K562 (cell line): ENCODE results near the gene HRAS. TPM values are rescaled to one million over a fixed set of nuclear protein-coding genes. Genes with fewer than 3 reads are reported as not detected.

ENCODE experiments used
- ADNP ChIP-seq: fragments of 200-800 bp; sonication (Bioruptor generic); IDR thresholded peaks from 2 replicates; pipeline ENCODE4 v1.6.1; 2016; ENCODE audit warnings: missing genetic modification characterization, missing compliant biosample characterization
- E2F3 ChIP-seq: fragments of 250-450 bp; sonication (Bioruptor Pico); IDR thresholded peaks from 2 replicates; pipeline ENCODE4 v1.4.0; 2020; ENCODE audit warnings: mild to moderate bottlenecking
- EZH2 ChIP-seq: IDR thresholded peaks from 2 replicates; pipeline ENCODE4 v1.6.1; 2012; ENCODE audit warnings: low read depth, mild to moderate bottlenecking, inconsistent platforms, low read length, borderline replicate concordance
- KDM2B ChIP-seq: fragments of 250-450 bp; sonication (Bioruptor Pico); IDR thresholded peaks from 2 replicates; pipeline ENCODE4 v1.8.0; 2021; ENCODE audit warnings: mild to moderate bottlenecking, moderate library complexity
- NFATC3 ChIP-seq: fragments of 450-650 bp; IDR thresholded peaks from 2 replicates; pipeline ENCODE4 v1.6.1; 2017; ENCODE audit warnings: mild to moderate bottlenecking
- SMARCE1 ChIP-seq: fragments of 450-650 bp; IDR thresholded peaks from 2 replicates; pipeline ENCODE4 v1.7.1; 2016; ENCODE audit warnings: mild to moderate bottlenecking
- ZFP30 ChIP-seq: fragments of 250-450 bp; sonication (Bioruptor Pico); IDR thresholded peaks from 2 replicates; pipeline ENCODE4 v1.8.0; 2022; ENCODE audit warnings: moderate library complexity, mild to moderate bottlenecking, inconsistent platforms, borderline replicate concordance
- ZNF140 ChIP-seq: fragments of 250-450 bp; sonication (Bioruptor Pico); IDR thresholded peaks from 2 replicates; pipeline ENCODE4 v1.8.0; 2021; ENCODE audit warnings: moderate library complexity, mild to moderate bottlenecking, inconsistent platforms
- ZNF175 ChIP-seq: fragments of 200-800 bp; sonication (Bioruptor generic); IDR thresholded peaks from 2 replicates; pipeline ENCODE4 v1.6.1; 2016; ENCODE audit warnings: low read depth, mild to moderate bottlenecking, missing genetic modification characterization, missing compliant biosample characterization
- polyA plus RNA-seq, 8 experiments: library from polyadenylated mRNA; depleted of rRNA in 4 of 8; stranded (reverse) in 5 of 8; unstranded in 3 of 8; fragments of >200 nt; fragmentation: Nextera tagmentation in 2 of 8; fragmentation: Illumina TruSeq in 1 of 8; extraction: Ambion mirVana in 2 of 8; extraction: Trizol in 1 of 8; gene quantifications; 2 replicates each; pipeline versions ENCODE4 v1.2.1 to v1.2.3, GENCODE V29; 2011 to 2014; ENCODE audit warnings: inconsistent platforms in 1 of 8, missing spikeins in 1 of 8
- total RNA-seq, 7 experiments: library from RNA; depleted of rRNA in 6 of 7; stranded (reverse); fragments of >200 nt in 6 of 7; fragmentation: Illumina TruSeq in 2 of 7; extraction: Trizol in 2 of 7; gene quantifications; 2 replicates each; pipeline versions ENCODE4 v1.2.1 to v1.2.3, GENCODE V29; 2011 to 2021; ENCODE audit warnings: low replicate concordance in 1 of 7
- TF ChIP-seq, protein P1 (sequence below): fragments of 200-800 bp; sonication (Bioruptor generic); IDR thresholded peaks from 2 replicates; pipeline ENCODE4 v1.6.1; 2016; ENCODE audit warnings: missing genetic modification characterization, missing compliant biosample characterization
- TF ChIP-seq, protein P2 (sequence below): fragments of 200-800 bp; sonication (Bioruptor generic); IDR thresholded peaks from 2 replicates; pipeline ENCODE4 v1.6.1; 2017; ENCODE audit warnings: missing genetic modification characterization, missing compliant biosample characterization
- TF ChIP-seq, protein P3 (sequence below): fragments of 450-650 bp; IDR thresholded peaks from 2 replicates; pipeline ENCODE4 v1.6.1; 2016; ENCODE audit warnings: low read depth

Gene HRAS
- total and polyA plus RNA-seq, 9 of the 15 experiments (the other 6 are each of a cell fraction or from before 2014, with no cell fraction given), result 2.8 to 73.5 (median 29.6) TPM

DNA sequence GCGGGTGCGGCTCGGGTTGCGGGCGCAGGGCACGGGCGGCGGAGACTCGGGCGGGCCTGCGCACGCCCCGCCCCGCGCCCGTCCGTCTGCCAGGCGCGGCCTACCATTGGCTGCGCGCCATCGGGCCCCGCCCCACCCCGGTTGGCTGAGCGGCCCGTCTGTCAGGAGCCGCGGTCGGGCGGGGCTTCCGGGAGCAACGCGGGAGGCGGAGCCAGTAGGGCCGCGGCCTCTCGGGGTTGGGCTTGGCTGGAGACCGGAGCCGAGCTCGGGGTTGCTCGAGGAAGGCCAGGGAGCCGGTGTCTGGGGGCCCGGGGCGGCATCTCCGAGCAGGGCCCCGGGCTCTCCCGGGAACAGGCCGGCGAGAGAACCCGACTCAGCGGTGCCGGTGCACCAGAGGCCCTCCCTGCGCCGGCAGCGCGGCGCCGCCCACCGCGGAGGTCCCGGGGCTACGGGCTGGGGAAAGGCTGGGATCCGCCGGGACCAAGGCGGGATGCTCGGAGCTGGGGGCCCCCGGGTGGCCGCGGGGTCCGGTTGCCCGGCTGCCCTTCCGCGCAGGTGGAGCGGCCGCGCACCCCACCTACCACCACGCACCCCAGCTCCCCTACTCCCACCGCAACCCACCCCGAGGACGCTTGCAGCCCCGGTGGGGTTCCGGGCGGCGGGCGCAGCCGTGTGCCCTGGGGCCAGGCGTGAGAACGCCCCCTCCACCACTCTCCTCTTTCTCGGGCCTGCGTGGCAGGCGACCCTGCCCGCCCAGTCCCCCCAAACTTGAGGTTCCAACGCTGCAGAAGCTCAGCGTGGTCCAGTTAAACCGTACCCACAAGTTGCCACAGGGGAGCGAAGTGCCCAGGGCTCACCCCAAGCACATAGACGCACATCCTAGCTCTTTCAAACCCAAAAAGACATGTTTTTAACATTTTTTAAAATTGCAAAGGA, at the start of gene HRAS (continued):
- TF ChIP-seq, protein P1, sequence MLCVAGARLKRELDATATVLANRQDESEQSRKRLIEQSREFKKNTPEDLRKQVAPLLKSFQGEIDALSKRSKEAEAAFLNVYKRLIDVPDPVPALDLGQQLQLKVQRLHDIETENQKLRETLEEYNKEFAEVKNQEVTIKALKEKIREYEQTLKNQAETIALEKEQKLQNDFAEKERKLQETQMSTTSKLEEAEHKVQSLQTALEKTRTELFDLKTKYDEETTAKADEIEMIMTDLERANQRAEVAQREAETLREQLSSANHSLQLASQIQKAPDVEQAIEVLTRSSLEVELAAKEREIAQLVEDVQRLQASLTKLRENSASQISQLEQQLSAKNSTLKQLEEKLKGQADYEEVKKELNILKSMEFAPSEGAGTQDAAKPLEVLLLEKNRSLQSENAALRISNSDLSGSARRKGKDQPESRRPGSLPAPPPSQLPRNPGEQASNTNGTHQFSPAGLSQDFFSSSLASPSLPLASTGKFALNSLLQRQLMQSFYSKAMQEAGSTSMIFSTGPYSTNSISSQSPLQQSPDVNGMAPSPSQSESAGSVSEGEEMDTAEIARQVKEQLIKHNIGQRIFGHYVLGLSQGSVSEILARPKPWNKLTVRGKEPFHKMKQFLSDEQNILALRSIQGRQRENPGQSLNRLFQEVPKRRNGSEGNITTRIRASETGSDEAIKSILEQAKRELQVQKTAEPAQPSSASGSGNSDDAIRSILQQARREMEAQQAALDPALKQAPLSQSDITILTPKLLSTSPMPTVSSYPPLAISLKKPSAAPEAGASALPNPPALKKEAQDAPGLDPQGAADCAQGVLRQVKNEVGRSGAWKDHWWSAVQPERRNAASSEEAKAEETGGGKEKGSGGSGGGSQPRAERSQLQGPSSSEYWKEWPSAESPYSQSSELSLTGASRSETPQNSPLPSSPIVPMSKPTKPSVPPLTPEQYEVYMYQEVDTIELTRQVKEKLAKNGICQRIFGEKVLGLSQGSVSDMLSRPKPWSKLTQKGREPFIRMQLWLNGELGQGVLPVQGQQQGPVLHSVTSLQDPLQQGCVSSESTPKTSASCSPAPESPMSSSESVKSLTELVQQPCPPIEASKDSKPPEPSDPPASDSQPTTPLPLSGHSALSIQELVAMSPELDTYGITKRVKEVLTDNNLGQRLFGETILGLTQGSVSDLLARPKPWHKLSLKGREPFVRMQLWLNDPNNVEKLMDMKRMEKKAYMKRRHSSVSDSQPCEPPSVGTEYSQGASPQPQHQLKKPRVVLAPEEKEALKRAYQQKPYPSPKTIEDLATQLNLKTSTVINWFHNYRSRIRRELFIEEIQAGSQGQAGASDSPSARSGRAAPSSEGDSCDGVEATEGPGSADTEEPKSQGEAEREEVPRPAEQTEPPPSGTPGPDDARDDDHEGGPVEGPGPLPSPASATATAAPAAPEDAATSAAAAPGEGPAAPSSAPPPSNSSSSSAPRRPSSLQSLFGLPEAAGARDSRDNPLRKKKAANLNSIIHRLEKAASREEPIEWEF (CRISPR knock-in tag), result no peak
- TF ChIP-seq ADNP (no peak), NFATC3 (no peak), E2F3 (CRISPR knock-in tag) (no peak), EZH2 (no peak), KDM2B (CRISPR knock-in tag) (peak; percentile 41; the same call in 1 of the 2 replicates), SMARCE1 (no peak), ZNF140 (CRISPR knock-in tag) (no peak), ZFP30 (CRISPR knock-in tag) (no peak), ZNF175 (no peak)
- TF ChIP-seq, protein P2, sequence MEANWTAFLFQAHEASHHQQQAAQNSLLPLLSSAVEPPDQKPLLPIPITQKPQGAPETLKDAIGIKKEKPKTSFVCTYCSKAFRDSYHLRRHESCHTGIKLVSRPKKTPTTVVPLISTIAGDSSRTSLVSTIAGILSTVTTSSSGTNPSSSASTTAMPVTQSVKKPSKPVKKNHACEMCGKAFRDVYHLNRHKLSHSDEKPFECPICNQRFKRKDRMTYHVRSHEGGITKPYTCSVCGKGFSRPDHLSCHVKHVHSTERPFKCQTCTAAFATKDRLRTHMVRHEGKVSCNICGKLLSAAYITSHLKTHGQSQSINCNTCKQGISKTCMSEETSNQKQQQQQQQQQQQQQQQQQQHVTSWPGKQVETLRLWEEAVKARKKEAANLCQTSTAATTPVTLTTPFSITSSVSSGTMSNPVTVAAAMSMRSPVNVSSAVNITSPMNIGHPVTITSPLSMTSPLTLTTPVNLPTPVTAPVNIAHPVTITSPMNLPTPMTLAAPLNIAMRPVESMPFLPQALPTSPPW (CRISPR knock-in tag), result peak; percentile 83
- TF ChIP-seq, protein P3, sequence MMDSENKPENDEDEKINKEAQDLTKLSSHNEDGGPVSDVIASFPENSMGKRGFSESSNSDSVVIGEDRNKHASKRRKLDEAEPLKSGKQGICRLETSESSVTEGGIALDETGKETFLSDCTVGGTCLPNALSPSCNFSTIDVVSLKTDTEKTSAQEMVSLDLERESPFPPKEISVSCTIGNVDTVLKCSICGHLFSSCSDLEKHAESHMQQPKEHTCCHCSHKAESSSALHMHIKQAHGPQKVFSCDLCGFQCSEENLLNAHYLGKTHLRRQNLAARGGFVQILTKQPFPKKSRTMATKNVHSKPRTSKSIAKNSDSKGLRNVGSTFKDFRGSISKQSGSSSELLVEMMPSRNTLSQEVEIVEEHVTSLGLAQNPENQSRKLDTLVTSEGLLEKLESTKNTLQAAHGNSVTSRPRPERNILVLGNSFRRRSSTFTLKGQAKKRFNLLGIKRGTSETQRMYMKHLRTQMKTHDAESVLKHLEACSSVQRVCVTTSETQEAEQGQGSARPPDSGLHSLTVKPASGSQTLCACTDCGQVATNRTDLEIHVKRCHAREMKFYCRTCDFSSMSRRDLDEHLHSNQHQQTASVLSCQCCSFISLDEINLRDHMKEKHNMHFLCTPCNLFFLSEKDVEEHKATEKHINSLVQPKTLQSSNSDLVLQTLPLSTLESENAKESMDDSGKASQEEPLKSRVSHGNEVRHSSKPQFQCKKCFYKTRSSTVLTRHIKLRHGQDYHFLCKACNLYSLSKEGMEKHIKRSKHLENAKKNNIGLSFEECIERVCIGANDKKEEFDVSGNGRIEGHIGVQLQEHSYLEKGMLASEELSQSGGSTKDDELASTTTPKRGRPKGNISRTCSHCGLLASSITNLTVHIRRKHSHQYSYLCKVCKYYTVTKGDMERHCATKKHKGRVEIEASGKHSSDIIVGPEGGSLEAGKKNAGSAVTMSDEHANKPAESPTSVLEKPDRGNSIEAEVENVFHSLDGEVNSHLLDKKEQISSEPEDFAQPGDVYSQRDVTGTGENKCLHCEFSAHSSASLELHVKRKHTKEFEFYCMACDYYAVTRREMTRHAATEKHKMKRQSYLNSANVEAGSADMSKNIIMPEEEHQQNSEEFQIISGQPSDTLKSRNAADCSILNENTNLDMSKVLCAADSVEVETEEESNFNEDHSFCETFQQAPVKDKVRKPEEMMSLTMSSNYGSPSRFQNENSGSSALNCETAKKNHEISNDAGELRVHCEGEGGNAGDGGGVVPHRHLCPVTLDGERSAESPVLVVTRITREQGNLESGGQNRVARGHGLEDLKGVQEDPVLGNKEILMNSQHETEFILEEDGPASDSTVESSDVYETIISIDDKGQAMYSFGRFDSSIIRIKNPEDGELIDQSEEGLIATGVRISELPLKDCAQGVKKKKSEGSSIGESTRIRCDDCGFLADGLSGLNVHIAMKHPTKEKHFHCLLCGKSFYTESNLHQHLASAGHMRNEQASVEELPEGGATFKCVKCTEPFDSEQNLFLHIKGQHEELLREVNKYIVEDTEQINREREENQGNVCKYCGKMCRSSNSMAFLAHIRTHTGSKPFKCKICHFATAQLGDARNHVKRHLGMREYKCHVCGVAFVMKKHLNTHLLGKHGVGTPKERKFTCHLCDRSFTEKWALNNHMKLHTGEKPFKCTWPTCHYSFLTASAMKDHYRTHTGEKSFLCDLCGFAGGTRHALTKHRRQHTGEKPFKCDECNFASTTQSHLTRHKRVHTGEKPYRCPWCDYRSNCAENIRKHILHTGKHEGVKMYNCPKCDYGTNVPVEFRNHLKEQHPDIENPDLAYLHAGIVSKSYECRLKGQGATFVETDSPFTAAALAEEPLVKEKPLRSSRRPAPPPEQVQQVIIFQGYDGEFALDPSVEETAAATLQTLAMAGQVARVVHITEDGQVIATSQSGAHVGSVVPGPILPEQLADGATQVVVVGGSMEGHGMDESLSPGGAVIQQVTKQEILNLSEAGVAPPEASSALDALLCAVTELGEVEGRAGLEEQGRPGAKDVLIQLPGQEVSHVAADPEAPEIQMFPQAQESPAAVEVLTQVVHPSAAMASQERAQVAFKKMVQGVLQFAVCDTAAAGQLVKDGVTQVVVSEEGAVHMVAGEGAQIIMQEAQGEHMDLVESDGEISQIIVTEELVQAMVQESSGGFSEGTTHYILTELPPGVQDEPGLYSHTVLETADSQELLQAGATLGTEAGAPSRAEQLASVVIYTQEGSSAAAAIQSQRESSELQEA, result no peak
